GM18951 (cell line): ENCODE measurements around the gene COL25A1.

Experiments
- POLR2A ChIP-seq: IDR thresholded peaks from 4 replicates; pipeline ENCODE4 v1.6.1; 2011; ENCODE audit warnings: mild to moderate bottlenecking; ENCODE audit not compliant: insufficient read length, insufficient read depth; ENCODE audit errors: extremely low read depth
- in situ Hi-C: fragments of 300-500 bp; cut with MboI; formaldehyde crosslinking; loops from one replicate; pipeline ENCODE4 v1.12.0; 2022; ENCODE audit warnings: low sequenced_read_pairs, mixed read lengths, inconsistent platforms; ENCODE audit not compliant: unreplicated experiment

The COL25A1 gene

GRCh38 chr4:108852691-108853090 is 449.8 kb downstream of the COL25A1 start:
- in situ Hi-C loops, result no loop called here
- no peak for TF ChIP-seq POLR2A

GRCh38 chr4:108851366-108851765 is 451.1 kb downstream of the COL25A1 start:
- no peak for TF ChIP-seq POLR2A
- in situ Hi-C loops, result no loop called here

- no peak for TF ChIP-seq POLR2A
- in situ Hi-C loops, result no loop called here
These were observed 452.2 kb downstream of the COL25A1 start for GRCh38 chr4:108850219-108850649.

- in situ Hi-C loops, result no loop called here
- TF ChIP-seq POLR2A, result no peak
These were observed 452.8 kb downstream of the COL25A1 start for GRCh38 chr4:108849611-108850168.

- no peak for TF ChIP-seq POLR2A
- in situ Hi-C loops, result no loop called here
These were observed 455.9 kb downstream of the COL25A1 start for GRCh38 chr4:108846568-108846967.

GRCh38 chr4:108840426-108840975 is 462.0 kb downstream of the COL25A1 start:
- TF ChIP-seq POLR2A, result no peak
- in situ Hi-C loops, result no loop called here

GRCh38 chr4:108839333-108839732 is 463.1 kb downstream of the COL25A1 start:
- TF ChIP-seq POLR2A, result no peak
- in situ Hi-C loops, result no loop called here

GRCh38 chr4:108838451-108838850 is 464.0 kb downstream of the COL25A1 start:
- no peak for TF ChIP-seq POLR2A
- in situ Hi-C loops, result no loop called here

GRCh38 chr4:108834835-108835384 is 467.5 kb downstream of the COL25A1 start:
- in situ Hi-C loops, result no loop called here
- no peak for TF ChIP-seq POLR2A

GRCh38 chr4:108834166-108834834 is 468.2 kb downstream of the COL25A1 start:
- in situ Hi-C loops, result no loop called here

GRCh38 chr4:108833046-108833445 is 469.4 kb downstream of the COL25A1 start:
- TF ChIP-seq POLR2A, result no peak
- in situ Hi-C loops, result no loop called here

More at GRCh38 chr4:108834166-108834834, 468.2 kb downstream of the COL25A1 start:
- TF ChIP-seq POLR2A, result no peak

- no peak for TF ChIP-seq POLR2A
- in situ Hi-C loops, result no loop called here
These were observed 470.6 kb downstream of the COL25A1 start for GRCh38 chr4:108831886-108832285.

GRCh38 chr4:108831291-108831690 is 471.2 kb downstream of the COL25A1 start:
- no peak for TF ChIP-seq POLR2A
- in situ Hi-C loops, result no loop called here
